SK-N-SH treated with all-trans-retinoic acid at 6 μM for 48 hours (cell line): Measurements from ENCODE around the gene HDAC4.

ENCODE experiments used
- ARNTL ChIP-seq: fragments of 450-650 bp; formaldehyde crosslinking; IDR thresholded peaks from 2 replicates; pipeline ENCODE4 v1.5.0; 2020; ENCODE audit warnings: low read depth, mild to moderate bottlenecking, moderate library complexity, borderline replicate concordance
- CREB5 ChIP-seq: fragments of 250-450 bp; sonication (Bioruptor Pico); IDR thresholded peaks from 2 replicates; pipeline ENCODE4 v1.5.1; 2020; ENCODE audit warnings: low read depth, mild to moderate bottlenecking, moderate library complexity
- CSDC2 ChIP-seq: fragments of 250-450 bp; sonication (Bioruptor Pico); IDR thresholded peaks from 2 replicates; pipeline ENCODE4 v1.5.0; 2020; ENCODE audit warnings: mild to moderate bottlenecking, moderate library complexity
- GLIS3 ChIP-seq: fragments of 250-450 bp; sonication (Bioruptor Pico); IDR thresholded peaks from 2 replicates; pipeline ENCODE4 v1.5.0; 2020; ENCODE audit warnings: mild to moderate bottlenecking, moderate library complexity
- ISL1 ChIP-seq: fragments of 250-450 bp; sonication (Bioruptor Pico); IDR thresholded peaks from 2 replicates; pipeline ENCODE4 v2.1.2; 2022; ENCODE audit warnings: mild to moderate bottlenecking, moderate library complexity
- OSR1 ChIP-seq: fragments of 250-450 bp; sonication (Bioruptor Pico); IDR thresholded peaks from 2 replicates; pipeline ENCODE4 v1.8.0; 2022; ENCODE audit warnings: moderate library complexity, mild to moderate bottlenecking, inconsistent platforms
- PATZ1 ChIP-seq: fragments of 250-450 bp; sonication (Bioruptor Pico); IDR thresholded peaks from 2 replicates; pipeline ENCODE4 v1.8.0; 2020; ENCODE audit warnings: mild to moderate bottlenecking, moderate library complexity, borderline replicate concordance
- POU6F1 ChIP-seq: fragments of 250-450 bp; sonication (Bioruptor Pico); IDR thresholded peaks from 2 replicates; pipeline ENCODE4 v1.8.0; 2021; ENCODE audit warnings: low read depth, mild to moderate bottlenecking, moderate library complexity, borderline replicate concordance
- RARB ChIP-seq: fragments of 250-450 bp; sonication (Bioruptor Pico); IDR thresholded peaks from 2 replicates; pipeline ENCODE4 v1.8.0; 2021; ENCODE audit warnings: mild to moderate bottlenecking, moderate library complexity
- ZFP3 ChIP-seq: fragments of 250-450 bp; sonication (Bioruptor Pico); IDR thresholded peaks from 2 replicates; pipeline ENCODE4 v1.5.0; 2020; ENCODE audit warnings: mild to moderate bottlenecking, moderate library complexity
- ZFP30 ChIP-seq: fragments of 450-650 bp; formaldehyde crosslinking; IDR thresholded peaks from 2 replicates; pipeline ENCODE4 v1.5.0; 2022; ENCODE audit warnings: mild to moderate bottlenecking, moderate library complexity
- ZNF565 ChIP-seq: fragments of 450-650 bp; formaldehyde crosslinking; conservative IDR thresholded peaks from 2 replicates; pipeline ENCODE4 v1.5.0; 2020; ENCODE audit warnings: low read depth, mild to moderate bottlenecking, moderate library complexity
- ZNF8 ChIP-seq: fragments of 450-650 bp; formaldehyde crosslinking; IDR thresholded peaks from 2 replicates; pipeline ENCODE4 v1.5.0; 2020; ENCODE audit warnings: mild to moderate bottlenecking, moderate library complexity

- TF ChIP-seq ZNF565 (CRISPR knock-in tag), result no peak
- no peak for TF ChIP-seq PATZ1 (CRISPR knock-in tag)
- no peak for TF ChIP-seq ISL1
- TF ChIP-seq CSDC2 (CRISPR knock-in tag), result no peak
- TF ChIP-seq RARB (CRISPR knock-in tag), result no peak
- TF ChIP-seq ZFP3 (CRISPR knock-in tag), result no peak
- no peak for TF ChIP-seq ZFP30 (CRISPR knock-in tag)
- TF ChIP-seq GLIS3 (CRISPR knock-in tag), result no peak
- no peak for TF ChIP-seq CREB5
- no peak for TF ChIP-seq OSR1 (CRISPR knock-in tag)
- TF ChIP-seq ARNTL, result no peak
- no peak for TF ChIP-seq POU6F1 (CRISPR knock-in tag)
- no peak for TF ChIP-seq ZNF8 (CRISPR knock-in tag)
Observed at GRCh38 chr2:239302083-239302807, 98.6 kb downstream of the HDAC4 start.
